HL-60 (cell line): ENCODE results near the gene SGMS1.

Experiments used
- DNase-seq, 2 experiments: peaks; one replicate each; pipeline ENCODE4 v3.0.0-alpha.2; 2010 to 2020; ENCODE audit warnings: low read depth in 1 of 2, low spot score in 1 of 2
- H3K27ac ChIP-seq: fragments of 250-450 bp; sonication (Bioruptor Pico); replicated peaks from 2 replicates; pipeline ENCODE4 v1.5.1; 2020; ENCODE audit warnings: mild to moderate bottlenecking, moderate library complexity
- H3K27me3 ChIP-seq: fragments of 250-450 bp; sonication (Bioruptor Pico); 2 replicates; pipeline ENCODE4 v1.5.1; 2021; ENCODE audit warnings: mild to moderate bottlenecking, moderate library complexity; ENCODE audit not compliant: insufficient read depth, poor library complexity, severe bottlenecking
- H3K4me3 ChIP-seq: replicated peaks from 2 replicates; pipeline ENCODE4 v1.5.1; 2011; ENCODE audit warnings: mild to moderate bottlenecking, control low read depth, low read length; ENCODE audit not compliant: insufficient read depth
- CTCF ChIP-seq: IDR thresholded peaks from one replicate; pipeline ENCODE4 v1.5.1; 2011; ENCODE audit warnings: low read length, control low read depth, inconsistent platforms; ENCODE audit not compliant: insufficient read depth
- GABPA ChIP-seq: IDR thresholded peaks from 2 replicates; pipeline ENCODE4 v1.6.1; 2012; ENCODE audit warnings: low read depth
- POLR2AphosphoS5 ChIP-seq: IDR thresholded peaks from 2 replicates; pipeline ENCODE4 v1.6.1; 2012; ENCODE audit warnings: low read depth
- REST ChIP-seq: IDR thresholded peaks from 2 replicates; pipeline ENCODE4 v1.6.1; 2012; ENCODE audit warnings: low read depth; ENCODE audit not compliant: insufficient replicate concordance
- SPI1 ChIP-seq: IDR thresholded peaks from 2 replicates; pipeline ENCODE4 v1.6.1; 2012; ENCODE audit warnings: low read depth, mild to moderate bottlenecking, borderline replicate concordance

The SGMS1 gene

GRCh38 chr10:50605269-50605950 is 18.3 kb downstream of the SGMS1 start:
- peak; percentile 20 to 50 for DNase-seq
- Histone ChIP-seq H3K27me3 (no peaks in the 10 kb centered on the region), H3K27ac (no peak overlapping the region), H3K4me3 (no peak overlapping the region)
- TF ChIP-seq POLR2AphosphoS5, result no peak
- TF ChIP-seq SPI1, result no peak
- no peak for TF ChIP-seq REST
- TF ChIP-seq GABPA, result no peak
- no peak for TF ChIP-seq CTCF

- Histone ChIP-seq H3K27me3 (no peaks in the 10 kb centered on the region), H3K27ac (no peak overlapping the region), H3K4me3 (no peak overlapping the region)
- DNase-seq, result no peak
- no peak for TF ChIP-seq GABPA
- TF ChIP-seq REST, result no peak
These were observed 18.9 kb downstream of the SGMS1 start for GRCh38 chr10:50604809-50605208.

- peak in 1 of 2 experiments; percentile 28 for DNase-seq
- TF ChIP-seq SPI1 (peak; percentile 78), GABPA (no peak)
- Histone ChIP-seq H3K27me3 (no peaks in the 10 kb centered on the region), H3K27ac (no peak overlapping the region), H3K4me3 (no peak overlapping the region)
These were observed 19.6 kb downstream of the SGMS1 start for GRCh38 chr10:50604049-50604640.

GRCh38 chr10:50603151-50603850 is 20.5 kb downstream of the SGMS1 start:
- DNase-seq, result no peak
- Histone ChIP-seq H3K27ac (no peak overlapping the region), H3K27me3 (no peaks in the 10 kb centered on the region), H3K4me3 (no peak overlapping the region)
- TF ChIP-seq GABPA (no peak), REST (no peak), SPI1 (no peak), POLR2AphosphoS5 (no peak), CTCF (no peak)
